Upper lobe of left lung (tissue), 4 donors: ENCODE data around the gene SRP68.

Source experiments
- CTCF ChIP-seq, 6 experiments: fragments of 450-650 bp in 4 of 6; fragments of 200-600 bp in 2 of 6; sonication (generic) in 2 of 6; IDR thresholded peaks; one replicate each; pipeline ENCODE4 v1.5.1; 2016 to 2019; ENCODE audit warnings: antibody characterized with exemption in 6 of 6
- EP300 ChIP-seq, 4 donors: sonication (generic); formaldehyde crosslinking; IDR thresholded peaks; one replicate each; pipeline ENCODE4 v1.5.1; 2017; ENCODE audit warnings: antibody characterized with exemption in 4 of 4, control low read depth in 2 of 4
- POLR2A ChIP-seq, 4 donors: fragments of 450-650 bp; IDR thresholded peaks; one replicate each; pipeline ENCODE4 v1.5.1; 2016 to 2017; ENCODE audit warnings: antibody characterized with exemption in 4 of 4, mild to moderate bottlenecking in 2 of 4
- POLR2AphosphoS5 ChIP-seq, 2 donors: sonication (generic); formaldehyde crosslinking; IDR thresholded peaks; one replicate each; pipeline ENCODE4 v1.5.1; 2017; ENCODE audit warnings: antibody characterized with exemption in 2 of 2

DNA sequence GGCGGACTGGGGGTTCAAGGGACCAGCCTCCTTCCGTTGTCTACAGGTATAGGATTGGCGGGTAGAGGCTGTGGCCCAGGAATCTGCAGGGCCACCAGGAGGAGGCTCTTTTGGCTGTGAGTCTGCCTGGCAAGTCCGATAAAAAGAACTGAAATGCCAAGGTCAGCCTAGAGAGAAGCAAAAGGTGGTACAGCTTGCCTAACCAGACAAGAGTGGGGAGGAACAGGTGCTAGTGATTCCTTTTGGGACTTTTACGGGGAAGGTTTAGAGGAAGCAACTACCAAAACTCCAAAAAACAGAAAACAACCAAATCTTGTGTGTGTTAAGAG lies 39.6 kb downstream of the SRP68 start:
- no peak for TF ChIP-seq CTCF (IDR thresholded peaks at IDR 0.05)
- no peak for TF ChIP-seq POLR2A (IDR thresholded peaks at IDR 0.05)
- TF ChIP-seq POLR2AphosphoS5 (IDR thresholded peaks at IDR 0.05) = no peak
- TF ChIP-seq EP300 (IDR thresholded peaks at IDR 0.05) = no peak
